Osteoblast (primary cell): Measurements from ENCODE around the gene EEIG2. TPM values are rescaled to one million over a fixed set of nuclear protein-coding genes. Genes with fewer than 3 reads are reported as not detected.
"Not testable (repeated sequence)": the region's sequence is repeated elsewhere in the genome, so short reads cannot be mapped to it uniquely, and the experiment has no call there.

Source experiments
- DNase-seq: peaks from one replicate; pipeline ENCODE4 v3.0.0; 2011; ENCODE audit warnings: low spot score, mixed read lengths; ENCODE audit not compliant: insufficient read length; ENCODE audit errors: missing footprints
- H2AFZ ChIP-seq: 2 replicates; pipeline ENCODE4 v1.6.0; 2011; ENCODE audit warnings: mild to moderate bottlenecking, low read length
- H3K27ac ChIP-seq: 2 replicates; pipeline ENCODE4 v1.5.1; 2011; ENCODE audit warnings: mild to moderate bottlenecking, low read depth, low read length, moderate library complexity
- H3K27me3 ChIP-seq: 2 replicates; pipeline ENCODE4 v1.6.0; 2012; ENCODE audit warnings: mild to moderate bottlenecking, control low read depth, inconsistent platforms, low read length, moderate library complexity; ENCODE audit not compliant: insufficient read depth
- H3K36me3 ChIP-seq: 2 replicates; pipeline ENCODE4 v1.5.1; 2011; ENCODE audit warnings: mild to moderate bottlenecking, low read length, control low read depth, moderate library complexity; ENCODE audit not compliant: insufficient read depth
- H3K4me1 ChIP-seq: 2 replicates; pipeline ENCODE4 v1.5.1; 2011; ENCODE audit warnings: mild to moderate bottlenecking, low read length, control low read depth, moderate library complexity; ENCODE audit not compliant: insufficient read depth
- H3K4me2 ChIP-seq: 2 replicates; pipeline ENCODE4 v1.6.0; 2011; ENCODE audit warnings: mild to moderate bottlenecking, low read length; ENCODE audit not compliant: insufficient read depth
- H3K4me3 ChIP-seq: fragments of 200-600 bp; sonication (generic); 3 replicates; pipeline ENCODE4 v1.5.1; 2012; ENCODE audit warnings: mild to moderate bottlenecking, low read length, inconsistent platforms; ENCODE audit not compliant: insufficient read depth
- H3K79me2 ChIP-seq: 2 replicates; pipeline ENCODE4 v1.6.0; 2012; ENCODE audit warnings: mild to moderate bottlenecking, low read length, control low read depth, inconsistent platforms; ENCODE audit not compliant: insufficient read depth
- H3K9me3 ChIP-seq: 2 replicates; pipeline ENCODE4 v1.5.1; 2011; ENCODE audit warnings: low read depth, low read length, control low read depth
- H4K20me1 ChIP-seq: 2 replicates; pipeline ENCODE4 v1.6.0; 2012; ENCODE audit warnings: mild to moderate bottlenecking, low read length, control low read depth; ENCODE audit not compliant: insufficient read depth
- total RNA-seq: library from RNA; depleted of rRNA; stranded (reverse); fragments of >200 nt; gene quantifications from 2 replicates; pipeline ENCODE4 v1.2.3, GENCODE V29; 2012
- TF ChIP-seq, protein P1 (sequence below): IDR thresholded peaks from 2 replicates; pipeline ENCODE4 v1.5.1; 2011; ENCODE audit warnings: mild to moderate bottlenecking, low read depth, low read length, moderate library complexity; ENCODE audit errors: extremely low read depth

The EEIG2 gene
- total RNA-seq, 1 donor = 11.2 TPM

DNA sequence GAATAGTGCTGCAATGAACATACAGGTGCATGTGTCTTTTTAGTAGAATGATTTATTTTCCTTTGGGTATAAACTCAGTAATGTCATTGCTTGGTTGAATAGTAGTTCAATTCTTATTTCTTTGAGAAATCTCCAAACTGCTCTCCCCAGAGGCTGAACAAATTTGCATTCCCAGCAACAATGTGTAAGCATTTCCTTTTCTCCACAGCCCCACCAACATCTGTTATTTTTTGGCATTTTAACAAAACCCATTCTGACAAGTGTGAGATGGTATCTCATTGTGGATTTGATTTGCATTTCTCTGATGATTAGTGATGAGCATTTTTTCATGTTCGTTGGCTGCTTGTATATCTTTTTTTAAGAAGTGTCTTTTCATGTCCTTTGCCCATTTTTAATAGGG, 21.9 kb upstream of the EEIG2 start:
- Histone ChIP-seq H4K20me1 (no peaks in the 10 kb centered on the region), H3K27me3 (peaks cover 18% of the 10 kb centered on the region), H3K4me1 (no peaks in the 10 kb centered on the region), H3K36me3 (no peaks in the 10 kb centered on the region), H3K4me2 (no peak overlapping the region), H3K9me3 (no peaks in the 10 kb centered on the region), H3K79me2 (no peaks in the 10 kb centered on the region), H3K4me3 (no peak overlapping the region), H3K27ac (no peak overlapping the region), H2AFZ (no peak overlapping the region)
- TF ChIP-seq, protein P1, sequence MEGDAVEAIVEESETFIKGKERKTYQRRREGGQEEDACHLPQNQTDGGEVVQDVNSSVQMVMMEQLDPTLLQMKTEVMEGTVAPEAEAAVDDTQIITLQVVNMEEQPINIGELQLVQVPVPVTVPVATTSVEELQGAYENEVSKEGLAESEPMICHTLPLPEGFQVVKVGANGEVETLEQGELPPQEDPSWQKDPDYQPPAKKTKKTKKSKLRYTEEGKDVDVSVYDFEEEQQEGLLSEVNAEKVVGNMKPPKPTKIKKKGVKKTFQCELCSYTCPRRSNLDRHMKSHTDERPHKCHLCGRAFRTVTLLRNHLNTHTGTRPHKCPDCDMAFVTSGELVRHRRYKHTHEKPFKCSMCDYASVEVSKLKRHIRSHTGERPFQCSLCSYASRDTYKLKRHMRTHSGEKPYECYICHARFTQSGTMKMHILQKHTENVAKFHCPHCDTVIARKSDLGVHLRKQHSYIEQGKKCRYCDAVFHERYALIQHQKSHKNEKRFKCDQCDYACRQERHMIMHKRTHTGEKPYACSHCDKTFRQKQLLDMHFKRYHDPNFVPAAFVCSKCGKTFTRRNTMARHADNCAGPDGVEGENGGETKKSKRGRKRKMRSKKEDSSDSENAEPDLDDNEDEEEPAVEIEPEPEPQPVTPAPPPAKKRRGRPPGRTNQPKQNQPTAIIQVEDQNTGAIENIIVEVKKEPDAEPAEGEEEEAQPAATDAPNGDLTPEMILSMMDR = no peak
- DNase-seq = no peak

DNA sequence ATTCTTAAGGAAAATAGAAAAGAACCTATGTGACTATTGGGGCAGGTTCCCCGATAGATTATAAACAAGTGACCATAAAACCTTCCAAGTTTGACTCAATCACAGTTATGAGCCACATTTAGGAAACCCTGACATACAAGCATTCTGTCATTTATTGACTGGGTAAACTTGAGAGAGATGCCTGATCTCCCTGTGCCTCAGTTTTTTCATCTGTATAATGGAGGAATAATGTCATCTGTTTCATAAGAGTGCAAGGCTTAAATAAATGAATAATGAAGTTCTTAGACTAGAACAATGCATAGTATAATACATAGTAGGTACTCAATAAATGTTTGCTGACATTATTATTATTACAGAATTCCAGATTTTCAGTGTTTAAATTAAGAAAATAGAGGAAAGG, 18.9 kb upstream of the EEIG2 start:
- no peak for DNase-seq
- H3K36me3 ChIP-seq = no peaks in the 10 kb centered on the region

DNA sequence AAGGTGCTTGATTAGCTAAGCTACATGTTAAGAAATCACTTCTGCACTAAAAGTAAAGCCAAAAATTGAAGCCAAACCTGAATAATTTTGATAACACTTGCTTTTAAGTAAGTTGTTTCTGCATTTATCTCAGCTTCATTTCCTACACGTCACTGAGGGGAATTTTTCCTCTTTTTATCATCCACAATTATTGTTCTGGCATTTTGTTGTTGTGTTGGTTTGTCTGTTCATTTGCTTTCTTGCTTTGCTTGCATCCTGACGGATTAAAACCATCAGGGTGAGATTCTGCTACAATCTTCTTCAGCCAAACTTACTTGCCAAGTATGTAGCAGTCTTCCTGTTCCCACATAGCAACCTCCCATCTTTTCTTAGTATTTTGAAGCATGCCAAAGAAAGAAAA, 18.0 kb upstream of the EEIG2 start:
- Histone ChIP-seq H4K20me1 (no peaks in the 10 kb centered on the region), H3K4me3 (no peak overlapping the region), H3K4me2 (no peak overlapping the region), H2AFZ (no peak overlapping the region), H3K4me1 (no peaks in the 10 kb centered on the region), H3K27me3 (peaks cover 18% of the 10 kb centered on the region), H3K79me2 (no peaks in the 10 kb centered on the region), H3K27ac (no peak overlapping the region), H3K36me3 (no peaks in the 10 kb centered on the region), H3K9me3 (no peaks in the 10 kb centered on the region)
- TF ChIP-seq, protein P1 = no peak
- no peak for DNase-seq

More for the DNA sequence above, 18.9 kb upstream of the EEIG2 start:
- Histone ChIP-seq H3K4me1 (no peaks in the 10 kb centered on the region), H3K79me2 (no peaks in the 10 kb centered on the region), H4K20me1 (no peaks in the 10 kb centered on the region), H3K27me3 (peaks cover 18% of the 10 kb centered on the region), H2AFZ (no peak overlapping the region), H3K27ac (no peak overlapping the region), H3K9me3 (no peaks in the 10 kb centered on the region), H3K4me3 (no peak overlapping the region), H3K4me2 (no peak overlapping the region)
- TF ChIP-seq, protein P1 = no peak

DNA sequence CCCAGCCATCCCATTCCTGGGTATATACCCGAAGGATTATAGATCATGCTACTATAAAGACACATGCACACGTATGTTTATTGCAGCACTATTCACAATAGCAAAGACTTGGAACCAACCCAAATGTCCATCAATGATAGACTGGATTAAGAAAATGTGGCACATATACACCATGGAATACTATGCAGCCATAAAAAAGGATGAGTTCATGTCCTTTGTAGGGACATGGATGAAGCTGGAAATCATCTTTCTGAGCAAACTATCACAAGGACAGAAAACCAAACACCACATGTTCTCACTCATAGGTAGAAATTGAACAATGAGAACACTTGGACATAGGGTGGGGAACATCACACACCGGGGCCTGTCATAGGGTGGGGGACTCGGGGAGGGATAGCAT, 12.4 kb upstream of the EEIG2 start:
- H3K27ac ChIP-seq, H3K4me2 ChIP-seq, H2AFZ ChIP-seq, H3K4me1 ChIP-seq, DNase-seq, H3K27me3 ChIP-seq, H3K9me3 ChIP-seq, H3K36me3 ChIP-seq, H3K4me3 ChIP-seq, H4K20me1 ChIP-seq, H3K79me2 ChIP-seq: not testable (repeated sequence)
